ENCODE measurements around the gene PEBP1. TPM values are rescaled to one million over a fixed set of nuclear protein-coding genes. Genes with fewer than 3 reads are reported as not detected.

PEBP1 gene
- polyA plus RNA-seq, 2 of the 4 experiments (the other 2 are of a cell fraction), result 169 to 246 TPM

GRCh38 chr12:118136559-118137003 lies 657 bp downstream of the PEBP1 start:
- TF ChIP-seq POLR2A (IDR thresholded peaks at IDR 0.05; ENCODE audit: low read length) (0 out of 2 replicates have a peak, but pooled peaks have one; percentile 17), JUN (IDR thresholded peaks at IDR 0.05) (no peak), ZFP36 (IDR thresholded peaks at IDR 0.05; ENCODE audit: borderline replicate concordance, partially characterized antibody) (no peak), MAX (IDR thresholded peaks at IDR 0.05) (no peak)
- FAIRE-seq (no peak), ATAC-seq (peak; percentile 49 to 51), DNase-seq (ENCODE audit: low read depth in 1 of 2, low spot score in 1 of 2) (peak; percentile 25 to 30)
- ChIA-PET POLR2A (interaction anchor here (1.0 to 1.9 kb wide), 7 partner anchors 11 to 239 kb away, joined by 3 to 16 read pairs (median 9); partner anchors contain the start of genes SUDS3, TAOK3, VSIG10 and WSB2), CTCF (interaction anchor here (0.5 to 3.4 kb wide), 7 partner anchors 9 to 262 kb away, joined by 3 to 12 read pairs (median 3); partner anchors contain the start of gene SUDS3)
- no peaks in the 10 kb centered on the region for H3K9me3 ChIP-seq
- H3K4me3 ChIP-seq, result peak overlapping the region; percentile 95
- H3K4me2 ChIP-seq, result peak overlapping the region; percentile 94
- H3K27ac ChIP-seq, result peak overlapping the region; percentile 90 to 96
- peaks cover 19% of the 10 kb centered on the region for H3K4me1 ChIP-seq
- 11% methylated on average over 9 of the region's 29 CpGs for WGBS (ENCODE audit: missing lambda C conversion rate)

DNA sequence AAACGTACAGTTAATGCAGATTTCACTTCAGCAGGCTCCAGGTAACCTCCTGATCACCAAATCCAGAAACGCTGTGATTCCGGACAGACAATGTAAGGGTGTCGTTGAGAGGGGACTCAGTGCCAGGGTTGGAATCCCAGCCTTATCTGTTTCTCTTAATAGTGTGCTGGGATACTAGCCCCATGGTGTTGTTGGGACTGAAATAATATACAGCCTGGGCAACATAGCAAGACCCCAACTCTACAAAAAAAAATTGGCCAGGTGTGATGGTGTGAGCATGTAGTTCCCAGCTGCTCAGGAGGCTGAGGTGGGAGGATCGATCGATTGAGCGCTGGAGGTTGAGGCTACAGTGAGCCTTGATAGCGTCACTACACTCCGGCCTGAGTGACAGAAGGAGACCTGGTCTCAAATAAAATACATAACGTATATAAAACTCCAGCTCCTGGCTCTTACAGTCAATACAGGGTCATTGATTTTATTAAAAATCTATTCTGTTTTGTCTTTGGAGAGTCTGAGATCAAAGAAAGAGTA lies 1.3 kb downstream of the PEBP1 start:
- H3K4me3 ChIP-seq, result peak overlapping the region; percentile 95
- FAIRE-seq (no peak), DNase-seq (ENCODE audit: low read depth in 1 of 2, low spot score in 1 of 2) (no peak), ATAC-seq (no peak)
- peak overlapping the region; percentile 94 for H3K4me2 ChIP-seq
- ChIA-PET CTCF (interaction anchor here (0.5 to 3.4 kb wide), 3 partner anchors 16 to 239 kb away, joined by 3 to 12 read pairs (median 3); partner anchors contain the start of gene SUDS3), POLR2A (no interaction called here)
- no peak for TF ChIP-seq CBX8 (IDR thresholded peaks at IDR 0.05)
- TF ChIP-seq HOXB13 (CRISPR knock-in tag; IDR thresholded peaks at IDR 0.05; ENCODE audit: low read depth), result no peak
- no peak for TF ChIP-seq NPAS2 (CRISPR knock-in tag; IDR thresholded peaks at IDR 0.05; ENCODE audit: borderline replicate concordance)
- TF ChIP-seq ZC3H11A (IDR thresholded peaks at IDR 0.05), result no peak
- TF ChIP-seq, protein P1, sequence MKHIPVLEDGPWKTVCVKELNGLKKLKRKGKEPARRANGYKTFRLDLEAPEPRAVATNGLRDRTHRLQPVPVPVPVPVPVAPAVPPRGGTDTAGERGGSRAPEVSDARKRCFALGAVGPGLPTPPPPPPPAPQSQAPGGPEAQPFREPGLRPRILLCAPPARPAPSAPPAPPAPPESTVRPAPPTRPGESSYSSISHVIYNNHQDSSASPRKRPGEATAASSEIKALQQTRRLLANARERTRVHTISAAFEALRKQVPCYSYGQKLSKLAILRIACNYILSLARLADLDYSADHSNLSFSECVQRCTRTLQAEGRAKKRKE (CRISPR knock-in tag; IDR thresholded peaks at IDR 0.05; ENCODE audit: low read depth), result no peak
- TF ChIP-seq MAX (IDR thresholded peaks at IDR 0.05), result no peak
- TF ChIP-seq ZSCAN20 (CRISPR knock-in tag; IDR thresholded peaks at IDR 0.05), result no peak
- no peak for TF ChIP-seq NR3C1 (IDR thresholded peaks at IDR 0.05)
- TF ChIP-seq FOXS1 (CRISPR knock-in tag; IDR thresholded peaks at IDR 0.05), result no peak
- TF ChIP-seq ELK1 (IDR thresholded peaks at IDR 0.05; ENCODE audit: low read depth, low read length), result no peak
- TF ChIP-seq RAD21 (conservative IDR thresholded peaks at IDR 0.05 in 1 of 2, IDR thresholded peaks at IDR 0.05 in 1 of 2), result no peak
- H3K9me3 ChIP-seq, result no peaks in the 10 kb centered on the region
- WGBS (ENCODE audit: missing lambda C conversion rate), result 83% methylated on average over 10 of the region's 10 CpGs
- H3K4me1 ChIP-seq, result peaks cover 13% of the 10 kb centered on the region
- H3K27ac ChIP-seq, result peak overlapping the region; percentile 90 to 96

GRCh38 chr12:118140825-118141224 lies 4.9 kb downstream of the PEBP1 start:
- H3K4me3 ChIP-seq, result no peak overlapping the region
- FAIRE-seq (no peak), ATAC-seq (no peak), DNase-seq (ENCODE audit: low read depth in 1 of 2, low spot score in 1 of 2) (no peak)
- TF ChIP-seq CHD2 (IDR thresholded peaks at IDR 0.05; ENCODE audit: low read length, partially characterized antibody) (no peak), ZNF302 (CRISPR knock-in tag; IDR thresholded peaks at IDR 0.05) (no peak), HOXB13 (CRISPR knock-in tag; IDR thresholded peaks at IDR 0.05; ENCODE audit: low read depth) (no peak), CBX2 (IDR thresholded peaks at IDR 0.05; ENCODE audit: borderline replicate concordance, low read depth) (no peak), HOXB5 (CRISPR knock-in tag; IDR thresholded peaks at IDR 0.05) (no peak), FOXS1 (CRISPR knock-in tag; IDR thresholded peaks at IDR 0.05) (no peak), NR3C1 (IDR thresholded peaks at IDR 0.05) (no peak), JUN (IDR thresholded peaks at IDR 0.05) (no peak), HMGXB4 (CRISPR knock-in tag; IDR thresholded peaks at IDR 0.05; ENCODE audit: borderline replicate concordance) (no peak), RFX5 (IDR thresholded peaks at IDR 0.05) (no peak), CHD4 (IDR thresholded peaks at IDR 0.05; ENCODE audit: borderline replicate concordance) (no peak), HOXA7 (CRISPR knock-in tag; IDR thresholded peaks at IDR 0.05) (no peak), CBX8 (IDR thresholded peaks at IDR 0.05) (no peak), KDM5A (IDR thresholded peaks at IDR 0.05) (no peak), HEYL (CRISPR knock-in tag; IDR thresholded peaks at IDR 0.05) (no peak), HDAC2 (IDR thresholded peaks at IDR 0.05) (no peak), ESRRA (IDR thresholded peaks at IDR 0.05; ENCODE audit: borderline replicate concordance, low read length) (no peak)
- TF ChIP-seq, protein P1 (CRISPR knock-in tag; IDR thresholded peaks at IDR 0.05; ENCODE audit: low read depth), result no peak
- TF ChIP-seq, protein P2, sequence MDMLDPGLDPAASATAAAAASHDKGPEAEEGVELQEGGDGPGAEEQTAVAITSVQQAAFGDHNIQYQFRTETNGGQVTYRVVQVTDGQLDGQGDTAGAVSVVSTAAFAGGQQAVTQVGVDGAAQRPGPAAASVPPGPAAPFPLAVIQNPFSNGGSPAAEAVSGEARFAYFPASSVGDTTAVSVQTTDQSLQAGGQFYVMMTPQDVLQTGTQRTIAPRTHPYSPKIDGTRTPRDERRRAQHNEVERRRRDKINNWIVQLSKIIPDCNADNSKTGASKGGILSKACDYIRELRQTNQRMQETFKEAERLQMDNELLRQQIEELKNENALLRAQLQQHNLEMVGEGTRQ (IDR thresholded peaks at IDR 0.05), result no peak
- POLR2A ChIA-PET, result interaction anchor here (0.6 kb wide), 1 partner anchor 731 kb away, joined by 3 read pairs; no protein-coding TSS in a partner anchor
- no peaks in the 10 kb centered on the region for H3K9me3 ChIP-seq
- no peak overlapping the region for H3K4me2 ChIP-seq
- H3K4me1 ChIP-seq, result peaks cover 5% of the 10 kb centered on the region; the same call in 1 of the 3 replicates
- H3K27ac ChIP-seq, result no peak overlapping the region
- CTCF ChIA-PET, result interaction anchor here (1.2 to 1.9 kb wide), 4 partner anchors 11 to 237 kb away, joined by 7 to 12 read pairs (median 8); partner anchors contain the start of gene SUDS3
- WGBS (ENCODE audit: missing lambda C conversion rate), result 94% methylated on average over 8 of the region's 8 CpGs

All from A549 (cell line).